ENCODE data around the gene NOP16.

DNA sequence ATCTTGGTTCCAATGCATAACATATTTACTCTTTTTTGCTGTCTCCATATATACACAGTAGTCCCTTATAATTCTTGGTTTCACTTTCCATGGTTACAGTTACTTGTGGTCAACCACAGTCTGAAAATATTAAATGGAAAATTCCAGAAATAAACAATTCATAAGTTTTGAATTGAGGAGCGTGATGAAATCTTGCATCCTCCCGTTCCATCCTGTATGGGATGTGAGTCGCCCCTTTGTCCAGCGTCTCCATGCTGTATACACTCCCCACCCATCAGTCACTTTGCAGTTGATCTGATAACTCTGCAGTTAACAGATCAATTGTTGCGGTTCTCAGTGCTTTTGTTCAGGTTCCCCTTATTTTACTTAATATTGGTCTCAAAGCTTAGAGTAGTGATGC lies 48.3 kb upstream of the NOP16 start:
- TF ChIP-seq, protein P1, sequence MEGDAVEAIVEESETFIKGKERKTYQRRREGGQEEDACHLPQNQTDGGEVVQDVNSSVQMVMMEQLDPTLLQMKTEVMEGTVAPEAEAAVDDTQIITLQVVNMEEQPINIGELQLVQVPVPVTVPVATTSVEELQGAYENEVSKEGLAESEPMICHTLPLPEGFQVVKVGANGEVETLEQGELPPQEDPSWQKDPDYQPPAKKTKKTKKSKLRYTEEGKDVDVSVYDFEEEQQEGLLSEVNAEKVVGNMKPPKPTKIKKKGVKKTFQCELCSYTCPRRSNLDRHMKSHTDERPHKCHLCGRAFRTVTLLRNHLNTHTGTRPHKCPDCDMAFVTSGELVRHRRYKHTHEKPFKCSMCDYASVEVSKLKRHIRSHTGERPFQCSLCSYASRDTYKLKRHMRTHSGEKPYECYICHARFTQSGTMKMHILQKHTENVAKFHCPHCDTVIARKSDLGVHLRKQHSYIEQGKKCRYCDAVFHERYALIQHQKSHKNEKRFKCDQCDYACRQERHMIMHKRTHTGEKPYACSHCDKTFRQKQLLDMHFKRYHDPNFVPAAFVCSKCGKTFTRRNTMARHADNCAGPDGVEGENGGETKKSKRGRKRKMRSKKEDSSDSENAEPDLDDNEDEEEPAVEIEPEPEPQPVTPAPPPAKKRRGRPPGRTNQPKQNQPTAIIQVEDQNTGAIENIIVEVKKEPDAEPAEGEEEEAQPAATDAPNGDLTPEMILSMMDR (conservative IDR thresholded peaks at IDR 0.05), result no peak
- TF ChIP-seq ZFX (IDR thresholded peaks at IDR 0.05), result no peak
